IMR-90 (cell line): ENCODE measurements around the gene SPAG16. TPM values are rescaled to one million over a fixed set of nuclear protein-coding genes. Genes with fewer than 3 reads are reported as not detected.

ENCODE experiments used
- ATAC-seq: fragments of 200-7000 bp; cut with Tn5 transposase; 2 replicates; pipeline ENCODE4 v1.9.1; 2020; ENCODE audit warnings: low read depth, mild to moderate bottlenecking, moderate library complexity
- BruUV-seq: library from RNA; stranded (reverse); fragments of 400-500 nt; replicated peaks from 2 replicates; lab custom pipeline; 2021; lab: Mats Ljungman, UMichigan
- CTCF ChIA-PET: fragments of 300-600 bp; formaldehyde crosslinking; extraction: SDS; loops from one replicate; lab custom pipeline; 2021; ENCODE audit warnings: antibody characterized with exemption; lab: Yijun Ruan, JAX
- POLR2A ChIA-PET: fragments of 300-600 bp; sonication (Branson Sonifier 250); formaldehyde crosslinking; loops from one replicate; lab custom pipeline; 2022; ENCODE audit warnings: antibody characterized with exemption; ENCODE audit not compliant: unreplicated experiment; lab: Charles Lee
- DNase-seq: peaks from one replicate; pipeline ENCODE4 v3.0.0; 2013
- H2AFZ ChIP-seq: replicated peaks from 2 replicates; pipeline ENCODE3; 2013; ENCODE audit warnings: low read length, mild to moderate bottlenecking; ENCODE audit not compliant: poor library complexity
- H2AK5ac ChIP-seq: 2 replicates; pipeline ENCODE4 v1.6.1; 2013; ENCODE audit warnings: low read depth, low read length, inconsistent platforms
- H2AK9ac ChIP-seq: replicated peaks from 2 replicates; pipeline ENCODE3; 2013; ENCODE audit warnings: mild to moderate bottlenecking, low read depth, low read length, moderate library complexity; ENCODE audit not compliant: poor library complexity
- H2BK120ac ChIP-seq: 2 replicates; pipeline ENCODE4 v1.6.1; 2013; ENCODE audit warnings: low read depth, low read length, inconsistent platforms
- H2BK15ac ChIP-seq: 3 replicates; pipeline ENCODE4 v1.6.1; 2013; ENCODE audit warnings: low read depth, low read length, inconsistent platforms
- H2BK20ac ChIP-seq: 2 replicates; pipeline ENCODE4 v1.6.1; 2013; ENCODE audit warnings: low read depth, mild to moderate bottlenecking, inconsistent platforms, low read length, moderate library complexity
- H2BK5ac ChIP-seq: 2 replicates; pipeline ENCODE4 v1.6.1; 2013; ENCODE audit warnings: mild to moderate bottlenecking, low read depth, low read length, inconsistent platforms; ENCODE audit not compliant: poor library complexity, severe bottlenecking
- H3K14ac ChIP-seq: replicated peaks from 2 replicates; pipeline ENCODE4 v1.6.1; 2013; ENCODE audit warnings: low read depth, low read length, inconsistent platforms
- H3K18ac ChIP-seq: 2 replicates; pipeline ENCODE4 v1.6.1; 2013; ENCODE audit warnings: low read depth, low read length, control low read depth
- H3K23ac ChIP-seq: 2 replicates; pipeline ENCODE4 v1.6.1; 2013; ENCODE audit warnings: low read depth, low read length, inconsistent platforms
- H3K27ac ChIP-seq: 2 replicates; pipeline ENCODE4 v1.5.1; 2013; ENCODE audit warnings: mild to moderate bottlenecking, control low read depth, low read length; ENCODE audit not compliant: insufficient read depth
- H3K27me3 ChIP-seq: 2 replicates; pipeline ENCODE4 v1.6.1; 2013; ENCODE audit warnings: low read length; ENCODE audit not compliant: control insufficient read depth, insufficient read depth
- H3K36me3 ChIP-seq: 2 replicates; pipeline ENCODE4 v1.6.1; 2013; ENCODE audit warnings: low read length, mixed read lengths; ENCODE audit not compliant: control insufficient read depth, insufficient read depth
- H3K4ac ChIP-seq: 2 replicates; pipeline ENCODE4 v1.6.1; 2013; ENCODE audit warnings: low read depth, low read length, inconsistent platforms
- H3K4me1 ChIP-seq: 2 replicates; pipeline ENCODE4 v1.6.1; 2013; ENCODE audit warnings: low read length, mixed read lengths; ENCODE audit not compliant: control insufficient read depth, insufficient read depth
- H3K4me2 ChIP-seq: 2 replicates; pipeline ENCODE4 v1.6.1; 2013; ENCODE audit warnings: low read depth, mild to moderate bottlenecking, control low read depth, low read length, moderate library complexity
- H3K4me3 ChIP-seq: 2 replicates; pipeline ENCODE4 v1.5.1; 2013; ENCODE audit warnings: low read depth, mild to moderate bottlenecking, control low read depth, low read length, moderate library complexity; ENCODE audit not compliant: insufficient read depth
- H3K56ac ChIP-seq: 2 replicates; pipeline ENCODE4 v1.6.1; 2013; ENCODE audit warnings: low read length, inconsistent platforms; ENCODE audit not compliant: insufficient read depth; ENCODE audit errors: extremely low read depth
- H3K79me1 ChIP-seq, 2 experiments: 2 replicates each; pipeline ENCODE4 v1.6.1; 2013; ENCODE audit warnings: low read length in 2 of 2, inconsistent platforms in 1 of 2, low read depth in 1 of 2
- H3K9ac ChIP-seq: 2 replicates; pipeline ENCODE4 v1.6.1; 2013; ENCODE audit warnings: low read depth, low read length, control low read depth
- H3K9me1 ChIP-seq: 2 replicates; pipeline ENCODE4 v1.6.1; 2013; ENCODE audit warnings: low read length, inconsistent platforms; ENCODE audit not compliant: insufficient read depth
- H3K9me3 ChIP-seq: 2 replicates; pipeline ENCODE4 v1.6.1; 2013; ENCODE audit warnings: low read length; ENCODE audit not compliant: control insufficient read depth, insufficient read depth
- H4K20me1 ChIP-seq: 2 replicates; pipeline ENCODE4 v1.6.1; 2013; ENCODE audit warnings: low read length, inconsistent platforms; ENCODE audit not compliant: insufficient read depth
- H4K5ac ChIP-seq: 2 replicates; pipeline ENCODE4 v1.6.1; 2013; ENCODE audit warnings: mild to moderate bottlenecking, low read depth, low read length, control low read depth
- H4K8ac ChIP-seq, 2 experiments: 2 replicates each; pipeline ENCODE4 v1.6.1; 2013; ENCODE audit warnings: low read depth in 2 of 2, low read length in 2 of 2, control low read depth in 1 of 2, inconsistent platforms in 1 of 2
- H4K91ac ChIP-seq: 2 replicates; pipeline ENCODE4 v1.6.1; 2013; ENCODE audit warnings: low read depth, low read length, inconsistent platforms; ENCODE audit not compliant: insufficient read depth
- CEBPB ChIP-seq: IDR thresholded peaks from 2 replicates; pipeline ENCODE4 v1.6.1; 2012; ENCODE audit warnings: low read depth, low read length, improper control_type of control experiment
- CTCF ChIP-seq: conservative IDR thresholded peaks from 2 replicates; pipeline ENCODE4 v1.5.1; 2012; ENCODE audit warnings: mild to moderate bottlenecking, low read depth, low read length, improper control_type of control experiment
- MAFK ChIP-seq: IDR thresholded peaks from 2 replicates; pipeline ENCODE4 v1.6.1; 2012; ENCODE audit warnings: low read depth, low read length, improper control_type of control experiment
- MAZ ChIP-seq: IDR thresholded peaks from 2 replicates; pipeline ENCODE4 v1.6.1; 2012; ENCODE audit warnings: low read depth, mild to moderate bottlenecking, low read length, improper control_type of control experiment, moderate library complexity, borderline replicate concordance
- MXI1 ChIP-seq: IDR thresholded peaks from 2 replicates; pipeline ENCODE4 v1.6.1; 2012; ENCODE audit warnings: low read depth, mild to moderate bottlenecking, low read length, moderate library complexity, borderline replicate concordance
- NFE2L2 ChIP-seq: fragments of 150-350 bp; IDR thresholded peaks from 2 replicates; pipeline ENCODE4 v1.6.1; 2016; ENCODE audit warnings: low read depth, mild to moderate bottlenecking, low read length
- POLR2A ChIP-seq: IDR thresholded peaks from 2 replicates; pipeline ENCODE4 v1.6.1; 2012; ENCODE audit warnings: mild to moderate bottlenecking, low read depth, low read length
- RAD21 ChIP-seq: IDR thresholded peaks from 2 replicates; pipeline ENCODE4 v1.6.1; 2012; ENCODE audit warnings: low read length, improper control_type of control experiment
- RCOR1 ChIP-seq: IDR thresholded peaks from 2 replicates; pipeline ENCODE4 v1.6.1; 2012; ENCODE audit warnings: mild to moderate bottlenecking, low read length, improper control_type of control experiment; ENCODE audit not compliant: insufficient replicate concordance
- SMC3 ChIP-seq: fragments of 150-350 bp; IDR thresholded peaks from 2 replicates; pipeline ENCODE4 v1.6.1; 2016; ENCODE audit warnings: low read depth, mild to moderate bottlenecking, antibody characterized with exemption, low read length, moderate library complexity
- USF2 ChIP-seq: fragments of 150-350 bp; IDR thresholded peaks from 2 replicates; pipeline ENCODE4 v1.6.1; 2017; ENCODE audit warnings: mild to moderate bottlenecking, antibody characterized with exemption, low read length, low read depth
- WGBS, 2 experiments: methylation state at CpG; one replicate each; pipeline versions ENCODE4 v1.1.5 to v1.1.7; 2013; ENCODE audit warnings: missing lambda C conversion rate in 2 of 2; ENCODE audit not compliant: insufficient read length in 1 of 2; ENCODE audit errors: extremely low coverage in 2 of 2; 5-methylcytosine and 5-hydroxymethylcytosine counted together
- dilution Hi-C: fragments of 300-500 bp; cut with HindIII; formaldehyde crosslinking; loops from one replicate; pipeline ENCODE4 v1.14.3; 2018; ENCODE audit warnings: low sequenced_read_pairs; ENCODE audit not compliant: unreplicated experiment
- in situ Hi-C: fragments of 300-500 bp; cut with MboI; formaldehyde crosslinking; loops from 3 replicates; pipeline ENCODE4 v1.14.3; 2019; ENCODE audit warnings: low sequenced_read_pairs, inconsistent platforms, mixed read lengths
- intact Hi-C: fragments of 100-400 bp; cut with micrococcal nuclease; formaldehyde crosslinking; loops from 2 replicates; pipeline ENCODE4 v1.10.0; 2022
- polyA plus RNA-seq, 3 experiments: library from polyadenylated mRNA; depleted of rRNA; stranded (reverse); fragments of >200 nt; gene quantifications; 2 replicates each; pipeline ENCODE4 v1.2.3, GENCODE V29; 2012; ENCODE audit warnings: low replicate concordance in 1 of 3
- total RNA-seq: library from RNA; depleted of rRNA; stranded (reverse); fragments of >200 nt; gene quantifications from 2 replicates; pipeline ENCODE4 v1.2.3, GENCODE V29; 2012
- TF ChIP-seq, protein P1 (sequence below): fragments of 150-350 bp; IDR thresholded peaks from 2 replicates; pipeline ENCODE4 v1.6.1; 2016; ENCODE audit warnings: low read depth, mild to moderate bottlenecking, low read length, moderate library complexity, borderline replicate concordance

Gene SPAG16
- total and polyA plus RNA-seq, 2 of the 4 experiments (the other 2 are of a cell fraction), result 7.3 to 13.5 TPM

- Histone ChIP-seq H2BK20ac (no peak overlapping the region), H2AFZ (no peak overlapping the region), H3K27ac (no peak overlapping the region), H4K20me1 (no peaks in the 10 kb centered on the region), H3K9me3 (peaks cover 2% of the 10 kb centered on the region; the same call in 1 of the 2 replicates), H3K79me1 (no peaks in the 10 kb centered on the region), H3K9ac (no peak overlapping the region), H3K9me1 (no peaks in the 10 kb centered on the region), H4K5ac (no peak overlapping the region), H3K4me2 (no peak overlapping the region), H3K4me3 (no peak overlapping the region), H2AK9ac (no peak overlapping the region), H3K18ac (no peak overlapping the region), H3K27me3 (no peaks in the 10 kb centered on the region), H2BK5ac (no peak overlapping the region), H3K14ac (no peak overlapping the region), H2BK120ac (no peak overlapping the region), H3K36me3 (no peaks in the 10 kb centered on the region), H3K4ac (no peak overlapping the region), H3K4me1 (0 out of 2 replicates have a peak, but pooled peaks cover 2% of the 10 kb centered on the region), H4K8ac (no peak overlapping the region), H4K91ac (no peak overlapping the region), H2BK15ac (no peak overlapping the region), H3K23ac (no peak overlapping the region), H3K56ac (no peak overlapping the region), H2AK5ac (no peak overlapping the region)
- dilution Hi-C loops (no loop called here), intact Hi-C loops (no loop called here), in situ Hi-C loops (no loop called here)
- no TSS peak for BruUV-seq
- TF ChIP-seq POLR2A (no peak), MXI1 (no peak), CTCF (no peak), RCOR1 (no peak), SMC3 (no peak), RAD21 (no peak), MAFK (no peak), NFE2L2 (no peak), CEBPB (no peak), USF2 (no peak), MAZ (no peak)
- TF ChIP-seq, protein P1, sequence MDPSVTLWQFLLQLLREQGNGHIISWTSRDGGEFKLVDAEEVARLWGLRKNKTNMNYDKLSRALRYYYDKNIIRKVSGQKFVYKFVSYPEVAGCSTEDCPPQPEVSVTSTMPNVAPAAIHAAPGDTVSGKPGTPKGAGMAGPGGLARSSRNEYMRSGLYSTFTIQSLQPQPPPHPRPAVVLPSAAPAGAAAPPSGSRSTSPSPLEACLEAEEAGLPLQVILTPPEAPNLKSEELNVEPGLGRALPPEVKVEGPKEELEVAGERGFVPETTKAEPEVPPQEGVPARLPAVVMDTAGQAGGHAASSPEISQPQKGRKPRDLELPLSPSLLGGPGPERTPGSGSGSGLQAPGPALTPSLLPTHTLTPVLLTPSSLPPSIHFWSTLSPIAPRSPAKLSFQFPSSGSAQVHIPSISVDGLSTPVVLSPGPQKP, result no peak
- no CpG with 5 or more reads among the region's 1 CpG for WGBS, 2 experiments
- DNase-seq, result no peak
- ChIA-PET POLR2A (no interaction called here), CTCF (no interaction called here)
- ATAC-seq, result no peak
Observed at GRCh38 chr2:214107726-214108125, 823.5 kb downstream of the SPAG16 start.
